PFSK-1 (cell line): Measurements from ENCODE around the gene GCAT.

Source experiments
- FOXP2 ChIP-seq: optimal IDR thresholded peaks from 2 replicates; pipeline ENCODE3; 2011; ENCODE audit warnings: borderline replicate concordance, control low read depth, inconsistent platforms; ENCODE audit not compliant: insufficient read depth; ENCODE audit errors: extremely low read length, extremely low read depth
- POLR2AphosphoS5 ChIP-seq: IDR thresholded peaks from 2 replicates; pipeline ENCODE4 v1.6.1; 2012; ENCODE audit warnings: low read depth, mild to moderate bottlenecking, control low read depth, low read length, moderate library complexity
- REST ChIP-seq, 2 experiments: IDR thresholded peaks; 2 replicates each; pipeline versions ENCODE4 v1.6.1 to v1.8.0; 2011 to 2012; ENCODE audit warnings: low read depth in 2 of 2, low read length in 2 of 2, control low read depth in 1 of 2, inconsistent platforms in 1 of 2, mild to moderate bottlenecking in 1 of 2, moderate library complexity in 1 of 2; ENCODE audit not compliant: insufficient read depth in 1 of 2
- SIN3A ChIP-seq: IDR thresholded peaks from 2 replicates; pipeline ENCODE4 v1.6.1; 2012; ENCODE audit warnings: mild to moderate bottlenecking, low read length, moderate library complexity, borderline replicate concordance; ENCODE audit not compliant: insufficient read depth
- TAF1 ChIP-seq: IDR thresholded peaks from 2 replicates; pipeline ENCODE4 v1.6.1; 2012; ENCODE audit warnings: low read length, control low read depth, borderline replicate concordance; ENCODE audit not compliant: insufficient read depth

Gene GCAT

GRCh38 chr22:37862570-37863325 lies 55.0 kb downstream of the GCAT start:
- TF ChIP-seq POLR2AphosphoS5, result no peak; the same call in 1 of the 2 replicates
- TF ChIP-seq FOXP2, result no peak
- TF ChIP-seq TAF1, result no peak
- TF ChIP-seq REST (IDR thresholded peaks at IDR 0.05; ENCODE audit: insufficient read depth in 1 of 2, low read depth in 2 of 2, low read length in 2 of 2), result no peak
- TF ChIP-seq SIN3A, result no peak

- TF ChIP-seq POLR2AphosphoS5 (no peak), TAF1 (no peak)
Observed at GRCh38 chr22:37865510-37865909, 57.8 kb downstream of the GCAT start.
